ENCODE measurements around the gene IQCM. TPM values are rescaled to one million over a fixed set of nuclear protein-coding genes. Genes with fewer than 3 reads are reported as not detected.

IQCM gene
- total RNA-seq, 1 donor from 2014 or later = 0.94 TPM

GRCh38 chr4:149711593-149712365 lies 103.9 kb downstream of the IQCM start:
- DNase-seq (ENCODE audit: low read depth) = peak; percentile 21

GRCh38 chr4:149709640-149710039 lies 106.0 kb downstream of the IQCM start:
- DNase-seq (ENCODE audit: low read depth) = no peak

GRCh38 chr4:149708513-149709130 lies 107.0 kb downstream of the IQCM start:
- DNase-seq (ENCODE audit: low read depth) = no peak

DNA sequence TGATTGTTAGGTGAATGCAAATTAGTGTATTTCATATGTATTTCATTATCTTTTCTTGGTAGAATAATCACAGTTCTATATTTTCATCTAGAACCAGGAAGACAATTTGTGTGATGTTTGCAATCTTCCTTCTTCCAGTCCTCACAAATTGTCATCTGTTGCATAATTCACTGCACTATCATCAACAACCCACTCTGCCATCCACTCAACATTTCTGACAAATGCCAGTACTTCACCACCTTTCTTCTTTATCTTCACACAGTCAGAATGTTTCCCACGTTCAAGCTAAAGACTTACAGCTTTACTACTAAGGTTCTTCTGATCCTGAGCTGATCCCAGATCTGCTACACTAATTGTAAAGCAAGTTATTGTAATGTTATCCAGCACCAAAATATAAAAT lies 107.8 kb downstream of the IQCM start:
- DNase-seq (ENCODE audit: low read depth) = no peak

GRCh38 chr4:149706942-149707341 lies 108.7 kb downstream of the IQCM start:
- peak; percentile 13 for DNase-seq (ENCODE audit: low read depth)

DNA sequence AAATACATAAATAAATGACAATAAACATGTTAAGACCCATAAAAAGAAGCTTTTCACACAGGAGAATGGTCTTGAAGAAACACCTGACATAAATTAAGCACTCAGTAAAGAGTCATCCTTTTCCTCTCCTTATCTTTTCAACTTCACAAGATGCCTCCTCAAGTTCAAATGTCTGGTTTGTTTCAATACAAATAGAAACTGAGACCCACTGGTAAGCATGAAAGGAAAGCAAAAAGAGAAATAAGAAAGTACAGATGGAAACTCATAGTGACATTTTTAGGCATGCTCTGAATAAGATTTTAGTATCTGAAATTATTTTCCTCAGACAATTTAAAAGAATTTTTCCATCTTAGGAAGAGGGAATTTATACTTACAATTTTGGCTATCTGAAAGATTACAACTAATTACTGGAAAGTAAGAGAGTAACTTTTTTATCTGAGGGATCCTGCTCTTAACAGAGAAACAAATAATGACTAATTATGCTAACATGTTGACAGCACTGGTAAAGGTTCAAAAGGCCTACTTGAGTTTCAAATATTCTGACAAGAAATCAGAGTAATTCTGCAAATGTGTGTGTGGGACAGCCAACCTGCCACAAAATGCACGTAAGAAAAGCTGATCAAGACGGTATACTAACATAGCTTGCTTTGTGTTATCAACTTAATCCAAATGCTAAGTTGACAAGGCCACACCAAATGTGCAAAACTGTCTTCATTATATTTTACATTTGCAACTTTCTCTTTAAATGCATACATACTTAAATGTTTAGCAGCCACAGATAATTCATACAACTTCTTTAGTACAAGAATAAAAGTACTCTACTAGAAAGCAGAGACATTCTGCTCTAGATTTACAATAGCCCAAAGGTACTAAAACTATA lies 113.0 kb downstream of the IQCM start:
- no peak for DNase-seq (ENCODE audit: low read depth)

- DNase-seq (ENCODE audit: low read depth) = no peak
Observed at GRCh38 chr4:149701435-149702156, 114.0 kb downstream of the IQCM start.

GRCh38 chr4:149700272-149700671 lies 115.4 kb downstream of the IQCM start:
- no peak for DNase-seq (ENCODE audit: low read depth)

DNA sequence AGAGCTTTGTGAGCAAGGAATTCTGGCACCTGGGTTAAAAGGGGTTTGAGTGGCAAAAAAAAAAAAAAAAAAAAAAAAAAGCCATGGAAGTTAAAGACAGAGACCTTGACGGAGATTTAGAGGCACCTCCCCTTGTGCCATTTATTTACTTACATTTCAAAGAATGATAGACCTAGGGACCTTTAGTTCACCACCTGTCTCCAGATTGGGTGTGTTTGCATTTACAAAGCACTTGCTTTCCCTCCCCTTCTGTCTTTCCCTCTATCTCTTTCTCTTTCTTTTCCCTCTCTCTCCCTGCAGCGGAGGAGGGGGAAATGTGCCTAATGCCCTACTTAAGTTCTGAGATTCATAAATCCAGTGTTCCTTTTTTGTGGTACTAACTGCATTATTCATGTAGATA lies 116.0 kb downstream of the IQCM start:
- no peak for DNase-seq (ENCODE audit: low read depth)

DNA sequence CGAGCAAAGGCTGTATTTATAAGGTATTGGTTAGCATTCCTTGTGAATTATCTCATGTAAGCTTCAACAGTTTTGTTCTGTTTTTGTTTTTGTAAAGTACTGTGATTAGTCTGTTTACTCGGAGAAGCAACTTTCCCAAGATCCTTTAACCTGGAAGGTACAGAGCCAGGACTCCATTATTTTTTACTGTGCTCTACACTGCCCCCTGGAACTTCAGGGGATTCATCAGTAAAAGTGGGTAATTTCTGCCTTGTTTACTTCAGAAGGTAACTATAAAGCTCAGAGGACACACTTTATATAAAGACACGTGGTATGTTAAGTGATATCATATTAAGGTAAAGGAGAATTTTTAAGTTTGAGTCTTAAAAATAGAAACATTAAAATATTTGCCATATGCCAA lies 124.9 kb downstream of the IQCM start:
- DNase-seq (ENCODE audit: low read depth) = no peak

- no peak for DNase-seq (ENCODE audit: low read depth)
Observed at GRCh38 chr4:149684516-149684915, 131.1 kb downstream of the IQCM start.

DNA sequence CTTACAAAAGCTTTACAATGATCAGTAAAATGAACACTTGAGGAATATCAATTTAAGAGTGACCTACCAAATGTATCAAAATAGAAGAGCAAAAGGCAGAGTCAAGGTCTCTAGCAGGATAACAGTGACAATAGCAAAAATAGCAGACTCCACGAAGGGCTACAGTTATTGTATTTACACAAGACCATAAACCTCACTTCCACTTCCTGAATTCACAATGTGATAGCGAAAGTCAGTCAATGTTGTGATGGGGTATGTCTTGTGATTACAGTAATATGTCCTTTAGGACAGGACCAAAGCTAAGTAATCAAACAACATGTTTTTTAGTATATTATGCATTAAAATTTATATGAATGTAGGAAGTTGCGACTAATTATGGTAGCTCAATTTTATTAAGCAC lies 139.6 kb downstream of the IQCM start:
- no peak for DNase-seq (ENCODE audit: low read depth)

DNA sequence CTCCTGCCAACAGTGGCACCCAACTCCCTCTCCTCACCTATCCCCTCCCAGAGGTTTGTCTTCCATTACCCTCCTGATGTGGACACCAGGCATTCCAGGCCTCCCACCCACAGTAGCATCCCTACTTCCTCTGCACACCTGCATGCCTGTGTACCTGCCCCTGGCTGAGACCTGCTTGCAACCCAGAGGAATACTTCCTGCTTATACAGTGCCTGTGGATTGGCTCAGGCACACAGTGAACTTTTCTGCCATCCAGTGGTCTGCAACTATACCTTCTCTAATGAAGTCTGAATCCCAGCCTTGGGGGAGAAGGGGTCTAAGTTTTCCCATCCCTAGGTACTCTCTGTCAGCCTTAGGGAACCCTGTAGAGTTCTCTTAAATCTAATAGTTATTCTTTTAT lies 169.9 kb downstream of the IQCM start:
- DNase-seq (ENCODE audit: low read depth) = no peak

DNA sequence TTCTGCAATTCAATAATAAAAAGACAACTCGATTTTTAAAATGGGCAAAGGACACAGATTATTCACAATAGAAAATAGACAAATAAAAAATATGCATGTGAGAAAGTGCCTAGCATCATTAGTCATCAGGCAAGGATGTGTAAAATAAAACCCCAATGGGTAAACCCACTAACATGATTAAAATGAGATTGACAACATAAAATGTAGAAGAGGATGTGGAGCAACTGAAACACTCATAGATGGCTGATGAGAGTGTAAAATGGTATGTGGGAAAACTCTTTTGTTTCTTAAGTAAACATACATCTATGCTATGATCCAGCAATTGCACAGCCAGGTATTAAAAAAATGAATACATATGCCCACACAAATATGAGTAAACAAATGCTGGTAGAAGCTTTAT lies 177.6 kb downstream of the IQCM start:
- peak; percentile 12 for DNase-seq (ENCODE audit: low read depth)

- DNase-seq (ENCODE audit: low read depth) = no peak
Observed at GRCh38 chr4:149634368-149634767, 181.3 kb downstream of the IQCM start.

- no peak for DNase-seq (ENCODE audit: low read depth)
Observed at GRCh38 chr4:149631629-149632028, 184.0 kb downstream of the IQCM start.

GRCh38 chr4:149630064-149630463 lies 185.6 kb downstream of the IQCM start:
- DNase-seq (ENCODE audit: low read depth) = no peak

GRCh38 chr4:149605601-149606378 lies 209.9 kb downstream of the IQCM start:
- no peak for DNase-seq (ENCODE audit: low read depth)

- DNase-seq (ENCODE audit: low read depth) = no peak
Observed at GRCh38 chr4:149604827-149605226, 210.8 kb downstream of the IQCM start.

GRCh38 chr4:149595500-149595899 lies 220.1 kb downstream of the IQCM start:
- no peak for DNase-seq (ENCODE audit: low read depth)

DNA sequence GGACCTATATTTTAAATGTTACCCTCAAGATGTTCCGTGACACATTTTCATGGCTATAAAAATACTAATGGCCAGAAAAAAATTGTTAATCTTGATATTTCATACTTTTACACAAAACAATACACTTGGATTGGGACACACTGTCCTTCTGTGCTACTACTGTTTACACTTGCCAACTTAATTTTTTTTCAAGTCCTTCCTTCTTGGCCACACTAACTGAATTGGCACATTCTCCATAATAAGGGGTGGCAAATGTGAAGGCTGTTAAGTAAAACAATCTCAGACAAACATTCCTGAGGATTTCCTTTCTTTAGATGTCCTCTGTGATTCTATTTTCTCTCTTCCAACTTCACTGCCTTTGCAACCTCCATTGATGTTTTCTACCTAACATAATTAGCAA lies 225.8 kb downstream of the IQCM start:
- DNase-seq (ENCODE audit: low read depth) = no peak
